K562 (cell line): ENCODE results near the gene LIN9. TPM values are rescaled to one million over a fixed set of nuclear protein-coding genes. Genes with fewer than 3 reads are reported as not detected.

Experiments
- ADNP ChIP-seq: fragments of 200-800 bp; sonication (Bioruptor generic); IDR thresholded peaks from 2 replicates; pipeline ENCODE4 v1.6.1; 2016; ENCODE audit warnings: missing genetic modification characterization, missing compliant biosample characterization
- ARHGAP35 ChIP-seq: fragments of 450-650 bp; IDR thresholded peaks from 2 replicates; pipeline ENCODE4 v1.6.1; 2018; ENCODE audit not compliant: partially characterized antibody
- ARID2 ChIP-seq: fragments of 450-650 bp; IDR thresholded peaks from 2 replicates; pipeline ENCODE4 v1.6.1; 2017; ENCODE audit warnings: antibody characterized with exemption, mild to moderate bottlenecking
- CREM ChIP-seq: IDR thresholded peaks from 2 replicates; pipeline ENCODE4 v1.6.1; 2014; ENCODE audit warnings: antibody characterized with exemption, low read depth
- HBP1 ChIP-seq: fragments of 450-650 bp; formaldehyde crosslinking; IDR thresholded peaks from 2 replicates; pipeline ENCODE4 v1.4.0; 2022; ENCODE audit warnings: missing genetic modification characterization
- NCOA4 ChIP-seq: fragments of 450-650 bp; IDR thresholded peaks from 2 replicates; pipeline ENCODE4 v1.6.1; 2018; ENCODE audit warnings: mild to moderate bottlenecking; ENCODE audit not compliant: partially characterized antibody
- NFIC ChIP-seq: fragments of 450-650 bp; IDR thresholded peaks from 2 replicates; pipeline ENCODE4 v1.6.1; 2017; ENCODE audit warnings: mild to moderate bottlenecking, inconsistent platforms
- THRB ChIP-seq: fragments of 450-650 bp; formaldehyde crosslinking; conservative IDR thresholded peaks from 2 replicates; pipeline ENCODE4 v1.4.0; 2022; ENCODE audit warnings: mild to moderate bottlenecking, missing genetic modification characterization
- ZBTB26 ChIP-seq: fragments of 450-650 bp; formaldehyde crosslinking; IDR thresholded peaks from 2 replicates; pipeline ENCODE4 v1.4.0; 2022; ENCODE audit warnings: missing genetic modification characterization
- polyA plus RNA-seq, 8 experiments: library from polyadenylated mRNA; depleted of rRNA in 4 of 8; stranded (reverse) in 5 of 8; unstranded in 3 of 8; fragments of >200 nt; fragmentation: Nextera tagmentation in 2 of 8; fragmentation: Illumina TruSeq in 1 of 8; extraction: Ambion mirVana in 2 of 8; extraction: Trizol in 1 of 8; gene quantifications; 2 replicates each; pipeline versions ENCODE4 v1.2.1 to v1.2.3, GENCODE V29; 2011 to 2014; ENCODE audit warnings: inconsistent platforms in 1 of 8, missing spikeins in 1 of 8
- total RNA-seq, 7 experiments: library from RNA; depleted of rRNA in 6 of 7; stranded (reverse); fragments of >200 nt in 6 of 7; fragmentation: Illumina TruSeq in 2 of 7; extraction: Trizol in 2 of 7; gene quantifications; 2 replicates each; pipeline versions ENCODE4 v1.2.1 to v1.2.3, GENCODE V29; 2011 to 2021; ENCODE audit warnings: low replicate concordance in 1 of 7

Gene LIN9
- total and polyA plus RNA-seq, 9 of the 15 experiments (the other 6 are each of a cell fraction or from before 2014, with no cell fraction given), result 18.8 to 33.0 (median 25.5) TPM

- peak; percentile 37 for TF ChIP-seq NCOA4
- TF ChIP-seq ARHGAP35, result peak; percentile 73
- TF ChIP-seq CREM, result no peak
- 0 out of 2 replicates have a peak, but pooled peaks have one; percentile 52 for TF ChIP-seq ZBTB26
- 0 out of 2 replicates have a peak, but pooled peaks have one; percentile 34 for TF ChIP-seq HBP1 (CRISPR knock-in tag)
- 0 out of 2 replicates have a peak, but pooled peaks have one; percentile 27 for TF ChIP-seq ARID2
- TF ChIP-seq ADNP (tag), result no peak
- TF ChIP-seq NFIC, result 0 out of 2 replicates have a peak, but pooled peaks have one; percentile 12
- TF ChIP-seq THRB, result 0 out of 2 replicates have a peak, but pooled peaks have one; percentile 55
Measured at GRCh38 chr1:226199971-226200370, 109.0 kb downstream of the LIN9 start (continued).
